GM21515 (cell line): ENCODE results near the gene JAM3.
A peak's percentile ranks its signal among the peaks of the same experiment; 100 is the strongest.
"Not testable (repeated sequence)": the region's sequence is repeated elsewhere in the genome, so short reads cannot be mapped to it uniquely, and the experiment has no call there.

Experiments
- ATAC-seq: cut with Tn5 transposase; IDR thresholded peaks from one replicate; pipeline ENCODE4 v1.9.1; 2021; ENCODE audit not compliant: unreplicated experiment

JAM3 gene

GRCh38 chr11:134060316-134060715 is 8.6 kb upstream of the JAM3 start:
- ATAC-seq: no peak

DNA sequence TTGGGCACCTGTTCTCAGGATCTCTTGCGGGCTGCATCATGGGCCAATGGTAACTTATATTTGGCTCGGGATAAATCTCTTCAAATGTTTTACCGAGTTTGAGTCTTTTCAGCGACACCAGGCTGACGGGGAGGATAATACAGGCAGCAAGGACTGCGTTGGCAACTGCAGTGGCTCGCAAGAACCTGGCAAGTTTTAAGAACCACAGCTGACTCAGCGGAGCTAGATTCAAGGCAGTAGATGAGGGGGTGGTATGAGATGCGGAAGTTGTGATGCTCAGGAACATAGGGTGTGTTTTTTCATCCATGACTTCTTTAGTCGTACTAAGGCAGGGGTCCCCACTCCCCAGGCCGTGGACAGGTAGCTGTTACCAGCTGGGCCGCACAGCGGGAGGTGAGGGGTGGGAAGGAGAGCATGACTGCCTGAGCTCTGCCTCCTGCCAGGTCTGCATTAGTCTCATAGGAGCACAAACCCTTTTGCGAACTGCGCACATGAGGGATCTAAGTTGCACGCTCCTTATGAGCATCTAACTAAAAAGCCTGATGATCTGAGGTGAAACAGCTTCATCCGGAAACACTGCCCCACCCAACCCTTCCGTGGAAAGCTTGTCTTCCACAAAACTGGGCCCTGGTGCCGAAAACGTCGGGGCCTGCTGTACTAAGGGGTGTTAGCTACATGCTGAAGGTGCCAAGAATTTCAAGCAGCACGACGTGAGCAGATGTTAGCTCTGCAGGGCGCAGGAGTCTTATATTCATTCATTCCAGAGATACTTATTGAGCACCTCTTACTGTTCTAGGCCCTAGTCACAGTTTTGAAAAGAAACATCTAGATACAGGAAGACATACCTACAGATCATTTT is 6.4 kb upstream of the JAM3 start:
- ATAC-seq: no peak

DNA sequence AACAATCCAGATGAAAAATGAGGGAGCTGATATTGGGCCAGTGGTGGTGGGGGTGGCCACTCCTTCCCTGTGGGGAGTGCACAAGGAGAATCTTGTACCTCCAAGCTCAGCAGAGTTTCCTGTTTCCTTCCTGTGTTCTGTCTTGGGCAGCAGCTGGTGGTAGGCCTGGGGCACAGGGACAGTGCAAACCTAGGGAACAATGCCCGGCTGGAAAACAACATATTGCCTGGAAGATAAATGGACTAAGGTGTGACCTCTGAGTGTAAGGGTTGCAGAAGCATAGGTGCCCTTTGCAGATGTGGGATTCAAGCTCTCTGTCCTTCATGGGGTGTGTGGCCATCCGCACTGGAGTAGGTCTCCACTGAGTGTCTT is 5.8 kb upstream of the JAM3 start:
- no peak for ATAC-seq

DNA sequence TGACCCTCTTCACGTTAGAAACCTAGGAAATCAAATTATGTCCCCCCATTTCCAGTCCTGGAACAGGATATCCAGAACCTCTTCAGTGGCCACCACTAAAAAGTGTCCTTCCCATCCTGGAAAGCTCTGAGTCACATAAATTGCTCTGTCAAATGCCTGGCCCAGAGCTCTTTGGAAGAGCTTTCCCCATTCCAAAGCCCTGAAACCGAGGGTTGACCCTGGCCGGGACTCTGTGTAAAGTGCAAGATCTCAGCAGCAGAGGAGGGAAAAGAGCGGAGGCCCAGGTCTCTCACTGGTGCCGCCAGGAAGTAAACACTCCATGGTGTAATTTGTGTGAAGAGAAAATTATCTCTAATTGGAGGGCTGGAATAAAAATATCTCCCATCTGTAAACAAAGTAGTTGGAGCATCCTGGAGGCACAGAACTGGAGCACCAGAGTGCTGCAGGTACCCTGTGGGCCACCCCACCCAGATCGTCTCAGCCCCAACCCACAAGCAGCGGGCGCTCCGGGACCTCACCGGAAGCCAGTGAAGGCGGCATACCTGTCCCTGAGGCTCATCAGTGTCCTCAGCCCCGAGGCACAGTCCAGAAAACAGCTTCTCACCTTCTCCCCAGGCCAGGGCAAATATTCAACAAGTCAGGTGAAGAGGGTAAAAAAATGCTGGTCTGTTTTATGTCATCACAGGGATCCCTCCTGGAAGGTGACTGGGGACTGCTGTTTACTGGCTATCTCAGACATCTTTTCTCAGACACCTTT is 4.7 kb upstream of the JAM3 start:
- ATAC-seq: no peak

- ATAC-seq: no peak
Measured at GRCh38 chr11:134065381-134065780, 3.5 kb upstream of the JAM3 start.

GRCh38 chr11:134066943-134067885 is 1.7 kb upstream of the JAM3 start:
- ATAC-seq: no peak

DNA sequence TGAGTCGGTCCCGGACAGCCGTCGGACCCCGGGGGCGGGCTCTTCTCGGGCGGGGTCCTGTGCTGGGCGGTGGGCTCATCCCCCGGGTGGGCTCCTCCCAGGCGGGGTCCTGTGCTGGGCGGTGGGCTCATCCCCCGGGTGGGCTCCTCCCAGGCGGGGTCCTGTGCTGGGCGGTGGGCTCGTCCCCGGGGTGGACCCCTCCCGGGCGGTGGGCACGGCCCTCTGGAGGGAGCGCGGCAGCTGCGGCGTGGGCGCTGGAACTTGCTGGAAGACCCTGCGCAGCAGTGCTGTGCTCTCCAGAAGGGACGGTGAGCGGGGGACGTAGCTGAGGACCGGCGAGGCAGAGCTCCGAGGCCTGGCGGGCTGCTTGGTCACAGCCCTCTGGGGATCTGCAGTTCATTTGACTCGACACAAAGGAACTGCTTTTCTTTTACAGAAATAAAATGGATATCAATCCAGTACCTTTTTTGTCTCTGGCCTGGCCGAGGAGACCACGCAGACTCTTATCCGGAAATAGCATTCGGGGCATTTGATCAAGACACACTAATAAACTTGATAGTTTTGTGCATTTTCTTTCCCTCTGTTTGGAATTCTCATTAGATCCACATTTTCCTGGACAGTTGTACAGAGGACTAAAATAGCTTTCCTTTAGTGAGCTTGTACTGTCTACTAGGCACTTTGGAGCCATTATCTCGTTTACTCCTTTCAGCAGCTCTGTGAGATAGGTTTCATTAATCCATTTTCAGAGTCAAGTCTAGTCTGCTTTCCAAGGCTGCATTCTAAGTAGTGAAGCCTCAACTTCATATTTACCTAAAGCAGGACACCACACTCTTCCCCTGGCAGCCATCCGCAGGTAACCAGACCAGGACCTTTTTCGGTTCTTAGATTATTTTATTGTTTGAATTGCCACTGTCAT is 812 bp downstream of the JAM3 start:
- no peak for ATAC-seq

DNA sequence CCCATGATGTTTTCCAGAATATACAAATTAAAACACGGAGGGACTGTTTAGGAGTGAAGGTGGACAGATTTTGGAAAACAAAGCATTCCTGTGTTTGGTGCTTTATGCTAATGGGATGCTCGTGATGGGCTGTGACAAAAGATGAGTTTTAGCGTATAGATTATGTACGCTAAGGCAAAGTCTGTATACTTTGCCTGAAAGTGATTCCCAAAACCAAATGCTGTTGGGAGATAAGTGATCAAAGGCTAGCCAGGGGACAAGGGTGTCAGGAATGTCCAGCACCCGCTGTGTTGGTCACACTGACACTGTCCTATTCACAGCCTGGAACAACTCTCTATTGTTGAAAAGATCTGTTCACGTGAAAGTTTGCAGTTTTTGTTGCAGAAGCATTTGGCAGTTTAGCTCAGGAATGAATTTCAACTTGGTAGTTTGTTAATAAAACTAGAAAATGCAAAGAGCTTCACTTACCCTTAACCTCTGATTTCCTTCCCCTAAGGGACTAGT is 1.5 kb downstream of the JAM3 start:
- no peak for ATAC-seq

- ATAC-seq: no peak
Measured at GRCh38 chr11:134071306-134071705, 2.4 kb downstream of the JAM3 start.

- ATAC-seq: no peak
Measured at GRCh38 chr11:134071766-134072402, 3.0 kb downstream of the JAM3 start.

GRCh38 chr11:134072844-134073243 is 4.0 kb downstream of the JAM3 start:
- peak; percentile 64 for ATAC-seq

DNA sequence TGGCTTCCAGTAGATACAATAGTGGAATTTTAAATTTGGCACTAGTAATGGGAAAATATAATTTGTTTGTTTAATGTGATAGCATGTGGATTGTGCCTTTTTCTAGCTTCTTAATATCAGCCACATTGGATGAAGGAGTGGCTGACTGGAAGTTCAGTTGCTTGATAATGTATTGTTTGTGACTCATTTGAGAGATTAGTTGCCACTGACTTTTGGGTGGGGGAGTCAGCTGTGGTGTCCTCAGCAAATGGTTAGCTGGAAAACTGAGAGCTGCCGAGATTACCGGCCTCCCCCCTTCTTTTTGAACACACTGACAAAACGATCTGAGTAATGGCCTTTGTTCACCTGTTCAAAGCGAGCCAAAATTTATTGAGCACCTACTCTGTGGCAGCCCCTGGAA is 5.5 kb downstream of the JAM3 start:
- no peak for ATAC-seq

DNA sequence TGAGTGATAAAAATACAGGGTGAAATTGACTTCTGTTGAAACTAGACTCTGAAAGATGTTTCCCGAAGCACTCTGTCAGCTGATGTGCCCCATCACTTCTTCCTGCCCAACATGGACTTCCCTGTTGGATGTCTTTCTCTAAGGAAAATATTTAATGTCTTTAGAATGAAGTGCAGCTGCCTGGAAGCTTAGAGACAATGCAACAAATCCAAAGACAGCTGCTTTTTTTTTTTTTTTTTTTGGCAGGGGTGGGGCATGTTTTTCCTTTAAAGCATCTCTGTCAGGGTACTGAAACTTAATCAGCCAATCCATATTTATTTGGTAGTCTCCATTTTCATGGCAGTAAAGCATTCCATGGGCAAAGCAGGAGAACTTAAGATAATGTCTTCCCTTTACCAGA is 5.9 kb downstream of the JAM3 start:
- no peak for ATAC-seq

DNA sequence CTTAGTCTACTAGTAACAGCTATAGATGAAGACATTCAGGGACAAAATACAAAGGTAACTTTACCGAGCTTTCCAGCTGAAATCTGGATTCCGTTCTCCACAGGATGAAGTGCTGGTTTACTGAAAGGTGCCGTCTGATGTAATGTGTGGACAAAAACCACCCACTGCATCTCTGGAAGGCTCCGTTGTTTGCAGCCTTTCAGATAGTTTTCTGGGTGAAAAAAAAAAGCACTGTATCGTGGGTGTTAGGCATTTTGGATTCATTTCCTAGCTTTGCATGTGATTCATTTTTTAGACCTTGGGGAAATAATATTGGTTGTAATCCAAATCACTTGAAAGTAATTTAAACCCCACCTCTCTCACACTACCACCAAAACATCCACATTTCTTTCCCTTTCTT is 10.4 kb downstream of the JAM3 start:
- no peak for ATAC-seq

- not testable (repeated sequence) for ATAC-seq
Measured at GRCh38 chr11:134081258-134081657, 12.4 kb downstream of the JAM3 start.

GRCh38 chr11:134082990-134083389 is 14.1 kb downstream of the JAM3 start:
- no peak for ATAC-seq

DNA sequence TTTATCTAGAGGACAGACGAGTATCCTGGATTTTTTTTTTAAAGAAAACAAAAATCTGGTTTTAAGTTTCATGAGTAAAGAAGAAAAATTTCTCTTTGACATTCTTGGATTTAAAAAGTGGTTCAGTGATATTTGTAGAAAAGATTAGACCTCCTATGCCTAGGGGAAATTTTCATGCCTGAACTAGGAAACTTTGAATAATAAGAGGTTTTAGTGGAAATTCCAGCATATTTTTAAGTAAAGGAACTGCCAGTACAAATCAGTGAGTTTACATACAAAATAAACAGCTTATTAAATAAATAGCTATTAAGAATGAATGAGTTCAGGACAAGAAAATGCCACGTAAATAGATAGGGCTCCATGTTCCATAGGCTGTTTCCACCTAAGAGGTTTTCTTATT is 17.5 kb downstream of the JAM3 start:
- no peak for ATAC-seq

GRCh38 chr11:134092006-134092405 is 23.1 kb downstream of the JAM3 start:
- not testable (repeated sequence) for ATAC-seq

DNA sequence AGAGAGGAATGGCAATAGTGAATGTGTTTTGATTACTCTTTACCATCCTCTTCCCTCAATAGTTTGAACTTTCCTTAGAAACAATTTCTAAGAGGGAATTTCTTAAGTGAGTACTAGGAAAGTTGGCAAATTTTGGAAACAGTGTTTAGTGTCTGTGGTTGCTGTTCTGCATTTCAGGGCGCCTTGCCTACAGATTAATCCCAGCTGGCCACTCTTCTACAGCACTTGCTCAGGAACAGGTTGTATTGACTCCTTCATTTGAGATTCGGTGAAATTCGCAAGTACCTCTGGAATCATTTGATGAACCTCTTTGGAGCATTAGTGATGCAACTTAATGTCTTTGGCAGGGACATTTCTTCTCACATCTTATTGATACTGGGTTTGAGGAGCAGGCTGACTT is 28.3 kb downstream of the JAM3 start:
- ATAC-seq: no peak
